HFF-Myc (cell line): ENCODE data around the gene TTLL13.
"Not testable (repeated sequence)": the region's sequence is repeated elsewhere in the genome, so short reads cannot be mapped to it uniquely, and the experiment has no call there.

Experiments
- DNase-seq: peaks from one replicate; pipeline ENCODE4 v3.0.0-alpha.2; 2011; ENCODE audit warnings: low read depth; ENCODE audit errors: extremely low read depth
- H3K4me3 ChIP-seq: replicated peaks from 2 replicates; pipeline ENCODE4 v1.5.1; 2011; ENCODE audit warnings: low read depth, mild to moderate bottlenecking, control low read depth, low read length
- TF ChIP-seq, protein P1 (sequence below): IDR thresholded peaks from 2 replicates; pipeline ENCODE4 v1.5.1; 2012; ENCODE audit warnings: mild to moderate bottlenecking, low read depth, low read length, control low read depth; ENCODE audit errors: missing control alignments

Gene TTLL13

DNA sequence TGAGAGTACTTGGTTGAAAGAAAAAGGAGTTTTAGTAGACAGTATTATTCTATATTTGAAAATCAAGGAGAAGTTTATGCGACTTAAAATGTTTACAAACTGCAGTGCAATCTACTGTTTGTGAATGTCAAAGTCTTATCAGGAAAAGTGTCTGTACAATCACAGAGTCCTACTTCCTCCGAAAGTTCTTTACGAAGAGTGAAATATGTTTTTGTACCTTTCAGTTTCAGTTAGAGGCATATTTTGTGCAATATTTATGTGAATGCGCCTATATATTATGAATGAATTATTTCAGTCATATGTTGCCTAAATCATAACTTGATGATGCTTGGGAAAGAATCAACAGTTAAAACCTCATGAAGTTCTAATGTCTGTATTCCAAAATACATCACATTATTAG, 47.7 kb downstream of the TTLL13 start:
- H3K4me3 ChIP-seq = no peak overlapping the region
- TF ChIP-seq, protein P1, sequence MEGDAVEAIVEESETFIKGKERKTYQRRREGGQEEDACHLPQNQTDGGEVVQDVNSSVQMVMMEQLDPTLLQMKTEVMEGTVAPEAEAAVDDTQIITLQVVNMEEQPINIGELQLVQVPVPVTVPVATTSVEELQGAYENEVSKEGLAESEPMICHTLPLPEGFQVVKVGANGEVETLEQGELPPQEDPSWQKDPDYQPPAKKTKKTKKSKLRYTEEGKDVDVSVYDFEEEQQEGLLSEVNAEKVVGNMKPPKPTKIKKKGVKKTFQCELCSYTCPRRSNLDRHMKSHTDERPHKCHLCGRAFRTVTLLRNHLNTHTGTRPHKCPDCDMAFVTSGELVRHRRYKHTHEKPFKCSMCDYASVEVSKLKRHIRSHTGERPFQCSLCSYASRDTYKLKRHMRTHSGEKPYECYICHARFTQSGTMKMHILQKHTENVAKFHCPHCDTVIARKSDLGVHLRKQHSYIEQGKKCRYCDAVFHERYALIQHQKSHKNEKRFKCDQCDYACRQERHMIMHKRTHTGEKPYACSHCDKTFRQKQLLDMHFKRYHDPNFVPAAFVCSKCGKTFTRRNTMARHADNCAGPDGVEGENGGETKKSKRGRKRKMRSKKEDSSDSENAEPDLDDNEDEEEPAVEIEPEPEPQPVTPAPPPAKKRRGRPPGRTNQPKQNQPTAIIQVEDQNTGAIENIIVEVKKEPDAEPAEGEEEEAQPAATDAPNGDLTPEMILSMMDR = no peak
- DNase-seq = no peak

DNA sequence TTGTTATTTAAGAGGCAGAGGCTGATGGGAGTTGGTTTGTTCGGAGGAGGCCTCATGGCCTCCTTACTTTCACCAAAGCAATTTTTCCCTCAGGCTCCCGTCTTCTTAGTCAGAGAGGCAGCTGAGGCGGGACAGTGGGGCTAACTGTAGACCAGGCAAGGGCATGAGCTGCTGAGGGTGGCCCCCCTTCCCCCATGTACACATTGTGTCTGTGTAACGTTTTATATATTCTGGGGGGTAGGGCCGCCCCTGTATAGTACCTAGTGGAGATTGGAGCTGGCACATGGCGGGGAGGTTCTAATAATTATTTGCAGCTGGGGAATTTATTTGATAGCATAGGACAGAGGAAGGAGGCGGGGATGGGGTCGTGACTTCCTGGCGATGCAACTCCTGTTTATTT, 51.2 kb downstream of the TTLL13 start:
- TF ChIP-seq, protein P1 = no peak
- H3K4me3 ChIP-seq = no peak overlapping the region
- no peak for DNase-seq

DNA sequence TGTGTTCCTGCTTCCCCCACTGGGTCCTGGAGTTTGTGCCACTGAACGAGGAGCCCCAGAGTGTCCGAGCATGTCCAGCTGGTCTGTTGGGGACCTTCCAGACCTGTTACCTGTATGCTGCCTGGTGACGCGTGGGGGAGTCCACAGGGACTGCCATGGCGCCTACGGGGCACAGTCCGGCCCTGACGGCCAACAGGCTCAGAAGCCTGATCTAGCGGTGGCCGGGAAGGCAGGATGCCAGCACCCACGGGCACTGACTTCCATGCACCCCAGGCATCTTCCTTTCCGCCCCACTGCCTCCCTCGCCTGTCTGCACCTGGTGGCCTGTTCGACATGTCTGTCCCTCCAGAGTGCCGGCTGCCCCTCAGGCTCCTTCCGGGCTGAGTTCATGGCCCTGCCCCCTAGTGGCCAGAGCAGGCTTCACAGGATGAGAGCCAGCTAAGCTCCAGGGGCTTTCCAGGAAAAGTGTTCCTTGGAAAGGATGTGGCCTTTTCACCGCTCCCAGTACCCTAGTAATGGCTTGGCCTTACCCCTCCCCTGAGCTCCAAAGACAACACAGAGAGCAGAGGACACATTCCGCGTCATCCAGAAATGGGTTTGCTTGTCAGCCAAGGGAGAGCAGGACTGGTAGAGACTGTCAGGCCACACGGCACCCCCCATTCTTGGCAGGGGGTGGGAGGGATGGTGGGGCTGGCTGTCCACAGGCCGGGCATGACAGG, 51.8 kb downstream of the TTLL13 start:
- no peak for DNase-seq
- no peak overlapping the region for H3K4me3 ChIP-seq
- TF ChIP-seq, protein P1 = peak; percentile 94

DNA sequence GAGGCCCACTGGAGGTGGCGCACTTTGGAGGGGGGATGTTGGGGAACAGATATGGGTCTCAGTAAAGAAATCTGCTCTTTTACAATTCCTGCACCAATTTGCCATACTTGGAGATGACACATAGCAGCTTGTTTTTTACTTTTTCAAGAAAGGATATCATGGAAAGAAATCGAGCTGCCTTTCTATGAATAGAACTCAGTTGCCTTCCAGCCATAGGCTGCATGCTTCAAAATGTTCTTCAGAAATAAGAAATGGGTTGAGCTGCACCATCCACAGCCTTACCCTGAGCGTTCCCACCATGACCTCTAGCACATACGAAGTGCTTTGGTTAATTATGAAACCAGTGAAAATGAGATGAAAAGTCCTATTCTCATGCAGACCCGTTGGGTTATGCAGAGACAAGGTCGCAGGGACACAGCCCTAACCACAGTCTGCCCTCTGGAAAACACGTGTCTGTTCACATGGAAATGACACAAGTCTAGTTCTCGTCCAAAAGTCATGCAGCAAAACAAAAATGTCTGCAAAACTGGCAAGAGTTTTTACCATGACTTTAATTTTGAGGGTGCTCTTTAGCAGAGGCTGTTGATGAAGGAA, 52.4 kb downstream of the TTLL13 start:
- TF ChIP-seq, protein P1 = no peak
- DNase-seq = no peak

DNA sequence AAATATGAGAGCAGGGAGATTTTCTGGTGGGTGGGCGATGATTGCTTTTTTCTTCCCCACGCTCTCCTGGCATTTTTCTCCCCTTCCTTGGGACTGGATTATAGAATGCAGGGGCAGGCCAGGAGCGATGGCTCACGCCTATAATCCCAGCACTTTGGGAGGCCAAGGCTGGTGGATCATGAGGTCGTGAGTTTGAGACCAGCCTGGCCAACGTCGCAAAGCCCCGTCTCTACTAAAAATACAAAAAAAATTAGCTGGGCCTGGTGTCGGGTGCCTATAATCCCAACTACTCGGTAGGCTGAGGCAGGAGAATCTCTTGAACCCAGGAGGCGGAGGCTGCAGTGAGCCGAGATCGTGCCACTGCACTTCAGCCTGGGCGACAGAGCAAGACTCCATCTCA, 56.0 kb downstream of the TTLL13 start:
- not testable (repeated sequence) for H3K4me3 ChIP-seq, DNase-seq

More for the DNA sequence above, 52.4 kb downstream of the TTLL13 start:
- H3K4me3 ChIP-seq = no peak overlapping the region

DNA sequence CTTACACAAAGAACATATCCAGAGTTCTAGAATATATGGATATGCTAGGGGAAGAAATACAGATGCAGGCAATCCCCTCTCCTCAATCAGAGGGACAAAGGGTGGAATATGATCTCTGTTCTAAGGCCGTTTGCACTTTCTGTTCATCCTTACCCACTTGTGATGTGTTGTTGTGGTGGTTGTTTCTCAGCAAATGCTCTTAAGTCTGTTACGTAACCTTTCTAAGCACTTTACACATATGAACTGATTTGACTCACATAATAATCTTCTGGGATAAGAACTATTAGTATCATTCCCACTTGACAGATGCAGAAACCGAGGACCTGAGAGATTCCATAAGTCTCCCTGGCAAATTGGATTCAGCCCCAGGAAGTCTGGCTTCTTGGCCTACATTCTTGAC, 56.6 kb downstream of the TTLL13 start:
- TF ChIP-seq, protein P1 = no peak
- no peak overlapping the region for H3K4me3 ChIP-seq
- no peak for DNase-seq

DNA sequence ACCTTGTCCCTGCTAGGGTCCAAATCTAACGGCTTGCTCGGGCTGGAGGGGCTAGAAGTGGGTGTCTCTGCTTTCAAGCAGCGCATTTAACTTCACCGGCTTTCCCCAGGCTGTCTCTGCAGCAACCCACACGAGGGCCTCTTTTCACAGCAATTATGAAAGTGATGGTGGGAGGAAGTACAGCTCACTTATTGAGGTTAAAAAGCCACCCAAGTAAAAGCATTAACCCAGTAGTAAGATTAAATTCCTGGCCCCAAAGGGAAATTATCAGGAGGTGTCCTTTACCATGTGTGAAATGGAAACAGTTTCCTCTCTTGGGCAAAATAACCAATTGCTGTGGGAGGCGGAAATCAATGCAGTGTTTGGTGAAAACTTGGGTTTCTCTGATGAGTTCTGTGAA, 57.2 kb downstream of the TTLL13 start:
- TF ChIP-seq, protein P1 = no peak
- DNase-seq = no peak

More for the DNA sequence above, 57.2 kb downstream of the TTLL13 start:
- H3K4me3 ChIP-seq = no peak overlapping the region
